GM12875 (cell line): ENCODE results near the gene DDIT4.

Experiments used
- H3K4me3 ChIP-seq: one replicate; pipeline ENCODE4 v1.5.1; 2011; ENCODE audit warnings: low read depth, low read length, control low read depth
- CTCF ChIP-seq: IDR thresholded peaks from 2 replicates; pipeline ENCODE4 v1.5.1; 2011; ENCODE audit warnings: low read depth, mild to moderate bottlenecking, control low read depth, inconsistent platforms, low read length, moderate library complexity, borderline replicate concordance; ENCODE audit not compliant: insufficient read depth

The DDIT4 gene

DNA sequence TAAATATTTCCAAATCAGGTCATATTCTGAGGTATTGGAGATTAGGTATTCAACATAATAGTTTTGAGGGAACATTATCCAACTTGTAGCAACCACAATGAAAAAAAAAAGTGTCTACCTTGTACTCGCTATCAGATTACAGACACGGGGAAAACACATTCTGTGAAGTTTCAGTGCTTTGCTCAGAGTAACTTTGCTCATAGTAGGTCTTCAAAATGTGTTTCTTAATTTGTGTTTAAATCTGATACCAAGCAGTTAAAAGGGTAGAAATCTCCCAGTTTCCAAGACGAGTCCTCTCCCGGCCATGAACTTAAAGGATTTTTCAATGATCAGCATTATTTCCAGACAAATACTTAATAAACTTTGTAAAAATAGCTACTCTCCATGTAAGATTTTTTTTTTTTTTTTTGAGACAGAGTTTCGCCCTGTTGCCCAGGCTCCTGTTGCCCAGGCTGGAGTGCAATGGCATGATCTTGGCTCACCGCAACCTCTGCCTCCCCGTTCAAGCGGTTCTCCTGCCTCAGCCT, 39.2 kb downstream of the DDIT4 start:
- TF ChIP-seq CTCF: no peak
- no peak overlapping the region for H3K4me3 ChIP-seq

- no peak for TF ChIP-seq CTCF
- no peak overlapping the region for H3K4me3 ChIP-seq
Measured at GRCh38 chr10:72314263-72314662, 40.5 kb downstream of the DDIT4 start.

DNA sequence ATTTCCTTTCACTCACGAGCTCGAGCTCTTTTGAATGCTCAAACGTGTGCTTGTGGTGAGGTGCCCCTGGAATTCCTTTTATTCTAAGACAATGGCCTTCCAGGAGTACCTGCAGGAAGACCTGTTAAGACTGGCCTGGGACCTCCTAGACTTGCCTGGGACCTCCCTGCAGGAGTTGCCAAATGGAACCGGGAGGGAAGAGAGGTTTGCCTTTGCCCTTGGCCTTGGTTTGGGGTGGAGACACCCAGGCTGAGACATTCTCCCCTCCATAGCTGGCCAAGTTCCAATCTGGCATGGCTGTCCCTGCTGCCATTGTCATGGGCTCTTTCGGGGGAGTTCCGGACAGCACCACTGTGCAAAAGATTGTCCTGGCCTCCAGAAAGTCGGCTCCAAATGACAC, 41.3 kb downstream of the DDIT4 start:
- no peak overlapping the region for H3K4me3 ChIP-seq
- TF ChIP-seq CTCF: no peak

DNA sequence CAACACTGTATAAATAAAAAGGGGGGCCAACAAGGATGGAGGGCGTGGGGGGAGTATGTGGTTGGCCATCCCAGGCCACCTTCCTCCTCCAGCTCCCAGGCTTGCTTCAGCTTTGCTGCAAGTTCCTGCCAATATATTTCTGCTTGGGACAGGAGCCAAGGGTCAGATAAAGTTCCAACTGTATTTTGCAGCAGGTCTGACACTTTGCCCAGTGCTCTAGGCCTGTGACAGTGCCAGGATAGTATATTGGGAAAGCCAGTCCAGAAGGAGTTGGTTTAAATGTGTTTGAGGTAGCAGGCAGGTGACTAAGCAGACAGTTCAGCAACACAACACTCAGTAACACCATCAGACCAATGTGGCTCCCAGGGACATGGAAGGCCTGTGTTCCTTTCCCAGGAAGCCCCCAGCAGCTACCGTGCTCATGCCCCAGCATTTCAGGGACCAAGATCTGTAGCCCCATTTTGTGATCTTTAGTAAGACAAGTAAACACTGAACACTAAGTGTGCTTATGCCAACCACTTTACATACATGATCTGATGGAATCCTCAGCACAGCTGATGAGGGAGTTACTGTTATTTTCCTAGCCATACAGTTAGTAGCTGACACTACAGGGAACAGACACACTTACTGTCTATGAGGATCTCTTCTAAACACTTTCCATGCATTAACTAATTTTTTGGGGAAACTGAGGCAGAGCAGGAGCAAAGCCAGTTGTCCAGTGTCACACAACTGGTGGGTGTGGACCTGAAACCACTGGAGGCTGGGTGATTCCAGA, 42.1 kb downstream of the DDIT4 start:
- H3K4me3 ChIP-seq: no peak overlapping the region
- no peak for TF ChIP-seq CTCF

- H3K4me3 ChIP-seq: no peak overlapping the region
- TF ChIP-seq CTCF: no peak
Measured at GRCh38 chr10:72316386-72316700, 42.6 kb downstream of the DDIT4 start.

DNA sequence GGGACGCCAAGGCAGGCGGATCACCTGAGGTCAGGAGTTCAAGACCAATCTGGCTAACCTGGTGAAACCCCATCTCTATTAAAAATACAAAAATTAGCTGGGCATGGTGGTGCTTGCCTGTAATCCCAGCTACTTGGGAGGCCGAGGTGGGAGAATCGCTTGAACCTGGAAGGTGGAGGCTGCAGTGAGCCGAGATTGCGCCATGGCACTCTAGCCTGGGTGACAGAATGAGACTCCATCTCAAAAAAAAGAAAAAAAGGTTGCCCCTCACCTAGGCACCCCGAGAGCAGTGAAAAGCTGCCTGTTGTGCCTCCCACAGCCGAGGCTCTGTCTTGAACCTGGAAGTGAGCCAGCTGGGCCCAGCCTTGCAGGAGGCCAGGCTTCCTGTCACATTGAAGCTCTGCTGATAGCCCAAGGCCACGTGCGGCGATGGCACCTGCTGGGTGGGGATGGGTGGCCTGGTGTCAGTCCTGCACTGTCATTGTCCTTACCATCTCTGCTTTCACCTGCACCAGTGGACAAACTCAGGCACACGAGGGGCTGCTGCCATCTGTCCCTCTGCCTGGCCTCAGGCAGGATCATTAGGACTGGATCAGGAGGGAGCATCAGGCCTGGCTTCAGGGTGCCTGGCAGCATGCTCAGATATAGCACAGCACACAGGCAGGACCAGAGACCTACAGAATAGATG, 43.2 kb downstream of the DDIT4 start:
- no peak overlapping the region for H3K4me3 ChIP-seq
- TF ChIP-seq CTCF: no peak
